AG09309 (cell line): ENCODE data around the gene PLA2G5.
"Not testable (repeated sequence)": the region's sequence is repeated elsewhere in the genome, so short reads cannot be mapped to it uniquely, and the experiment has no call there.

Experiments
- DNase-seq: peaks from one replicate; pipeline ENCODE4 v3.0.0-alpha.2; 2010; ENCODE audit warnings: low read depth
- H3K4me3 ChIP-seq: 2 replicates; pipeline ENCODE4 v1.5.1; 2011; ENCODE audit warnings: mild to moderate bottlenecking, low read depth, low read length, moderate library complexity; ENCODE audit not compliant: control insufficient read depth
- TF ChIP-seq, protein P1 (sequence below): IDR thresholded peaks from 2 replicates; pipeline ENCODE4 v1.5.1; 2011; ENCODE audit warnings: mild to moderate bottlenecking, low read depth, low read length, inconsistent platforms; ENCODE audit not compliant: insufficient read depth, control insufficient read depth; ENCODE audit errors: missing control alignments

PLA2G5 gene

GRCh38 chr1:20069874-20070273 is at the start of gene PLA2G5:
TSS of gene PLA2G5 (plus strand) at chr1:20070194. CDS start at chr1:20084831, 14,637 bp downstream.
- DNase-seq = peak; percentile 11
- TF ChIP-seq, protein P1, sequence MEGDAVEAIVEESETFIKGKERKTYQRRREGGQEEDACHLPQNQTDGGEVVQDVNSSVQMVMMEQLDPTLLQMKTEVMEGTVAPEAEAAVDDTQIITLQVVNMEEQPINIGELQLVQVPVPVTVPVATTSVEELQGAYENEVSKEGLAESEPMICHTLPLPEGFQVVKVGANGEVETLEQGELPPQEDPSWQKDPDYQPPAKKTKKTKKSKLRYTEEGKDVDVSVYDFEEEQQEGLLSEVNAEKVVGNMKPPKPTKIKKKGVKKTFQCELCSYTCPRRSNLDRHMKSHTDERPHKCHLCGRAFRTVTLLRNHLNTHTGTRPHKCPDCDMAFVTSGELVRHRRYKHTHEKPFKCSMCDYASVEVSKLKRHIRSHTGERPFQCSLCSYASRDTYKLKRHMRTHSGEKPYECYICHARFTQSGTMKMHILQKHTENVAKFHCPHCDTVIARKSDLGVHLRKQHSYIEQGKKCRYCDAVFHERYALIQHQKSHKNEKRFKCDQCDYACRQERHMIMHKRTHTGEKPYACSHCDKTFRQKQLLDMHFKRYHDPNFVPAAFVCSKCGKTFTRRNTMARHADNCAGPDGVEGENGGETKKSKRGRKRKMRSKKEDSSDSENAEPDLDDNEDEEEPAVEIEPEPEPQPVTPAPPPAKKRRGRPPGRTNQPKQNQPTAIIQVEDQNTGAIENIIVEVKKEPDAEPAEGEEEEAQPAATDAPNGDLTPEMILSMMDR = no peak
- H3K4me3 ChIP-seq = no peak within 1 kb of the TSS

DNA sequence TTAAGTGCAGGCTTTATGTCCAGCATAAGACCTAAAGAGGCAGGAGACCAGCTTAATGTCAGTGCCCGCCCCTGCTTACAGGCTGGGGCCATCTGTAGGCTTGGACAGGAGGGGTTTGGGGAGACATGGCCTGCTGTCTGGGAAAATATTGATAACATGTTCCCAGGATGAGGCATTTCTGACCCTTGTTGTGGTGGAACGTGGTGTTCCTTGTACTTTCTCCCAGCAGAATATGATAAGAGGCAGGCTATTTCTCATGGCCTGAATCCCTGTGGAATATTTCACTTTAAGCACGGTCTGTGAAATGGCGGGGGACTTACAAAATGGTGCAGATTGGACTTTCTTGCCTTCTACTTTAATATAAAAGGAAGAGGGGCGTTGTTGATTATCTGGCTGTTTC is 41.9 kb upstream of the PLA2G5 start:
- TF ChIP-seq, protein P1 = no peak
- DNase-seq = no peak

DNA sequence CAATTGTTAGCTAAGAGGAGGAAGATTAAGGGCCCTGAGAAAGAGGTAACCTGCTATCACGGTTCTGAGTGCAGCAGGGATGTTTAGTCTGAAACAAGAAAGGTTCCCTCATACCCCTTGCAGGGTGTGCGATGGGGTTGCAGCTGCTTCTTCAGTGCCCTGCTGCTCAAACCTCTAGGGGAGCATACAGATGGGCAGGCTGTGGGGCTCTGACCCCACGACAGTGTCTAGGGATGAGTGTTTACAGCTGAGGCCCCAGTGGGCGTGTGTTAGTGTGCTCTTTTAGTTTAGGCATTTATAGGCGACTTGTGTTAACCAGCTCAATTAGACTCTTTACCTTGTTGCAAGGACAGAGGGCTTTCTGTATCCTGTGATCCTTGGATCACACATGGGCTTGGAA is 41.3 kb upstream of the PLA2G5 start:
- no peak overlapping the region for H3K4me3 ChIP-seq
- no peak for DNase-seq
- TF ChIP-seq, protein P1 = no peak

More for the DNA sequence above, 41.9 kb upstream of the PLA2G5 start:
- H3K4me3 ChIP-seq = no peak overlapping the region

DNA sequence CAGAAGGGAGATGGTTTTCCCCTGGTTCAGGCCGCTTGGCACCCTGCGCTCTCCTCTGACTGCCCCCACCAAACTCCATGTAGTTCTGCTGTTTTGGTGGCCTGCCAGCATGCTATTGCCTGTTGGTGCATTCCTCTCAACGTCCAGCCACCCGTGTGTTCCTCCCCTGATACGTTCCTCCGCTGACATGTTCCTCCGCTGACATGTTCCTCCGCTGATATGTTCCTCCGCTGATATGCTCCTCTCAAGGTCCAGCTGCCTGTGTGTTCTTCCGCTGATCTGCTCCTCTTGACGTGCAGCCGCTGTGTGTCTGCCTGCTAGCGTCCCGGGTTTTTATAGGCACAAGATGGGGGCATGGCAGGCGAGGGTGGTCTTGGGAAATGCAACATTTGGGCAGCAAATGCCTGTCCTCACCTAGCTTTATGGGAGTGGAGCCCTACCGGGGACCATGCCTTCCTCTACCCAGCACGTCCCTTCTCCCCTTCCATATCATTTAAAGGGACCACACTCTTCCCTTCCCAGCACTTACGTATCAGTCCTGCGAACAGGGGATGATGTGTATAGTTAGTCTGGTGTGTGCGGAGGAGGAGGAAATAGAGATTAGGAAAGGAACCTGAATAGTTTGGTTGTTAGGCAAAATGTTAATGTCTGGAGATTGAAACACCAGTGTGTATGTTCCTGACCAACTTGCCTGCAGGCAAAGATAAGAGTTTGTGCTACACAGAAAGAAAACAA is 40.6 kb upstream of the PLA2G5 start:
- H3K4me3 ChIP-seq = no peak overlapping the region
- TF ChIP-seq, protein P1 = no peak
- DNase-seq = no peak

GRCh38 chr1:20030436-20031151 is 39.4 kb upstream of the PLA2G5 start:
- H3K4me3 ChIP-seq, DNase-seq: not testable (repeated sequence)

- TF ChIP-seq, protein P1 = no peak
- DNase-seq = no peak
- no peak overlapping the region for H3K4me3 ChIP-seq
These were observed 38.8 kb upstream of the PLA2G5 start for GRCh38 chr1:20031161-20031560.

GRCh38 chr1:20031836-20032235 is 38.2 kb upstream of the PLA2G5 start:
- H3K4me3 ChIP-seq = no peak overlapping the region
- DNase-seq = no peak
- TF ChIP-seq, protein P1 = no peak
